ENCODE data around the gene SYPL1.

The SYPL1 gene

DNA sequence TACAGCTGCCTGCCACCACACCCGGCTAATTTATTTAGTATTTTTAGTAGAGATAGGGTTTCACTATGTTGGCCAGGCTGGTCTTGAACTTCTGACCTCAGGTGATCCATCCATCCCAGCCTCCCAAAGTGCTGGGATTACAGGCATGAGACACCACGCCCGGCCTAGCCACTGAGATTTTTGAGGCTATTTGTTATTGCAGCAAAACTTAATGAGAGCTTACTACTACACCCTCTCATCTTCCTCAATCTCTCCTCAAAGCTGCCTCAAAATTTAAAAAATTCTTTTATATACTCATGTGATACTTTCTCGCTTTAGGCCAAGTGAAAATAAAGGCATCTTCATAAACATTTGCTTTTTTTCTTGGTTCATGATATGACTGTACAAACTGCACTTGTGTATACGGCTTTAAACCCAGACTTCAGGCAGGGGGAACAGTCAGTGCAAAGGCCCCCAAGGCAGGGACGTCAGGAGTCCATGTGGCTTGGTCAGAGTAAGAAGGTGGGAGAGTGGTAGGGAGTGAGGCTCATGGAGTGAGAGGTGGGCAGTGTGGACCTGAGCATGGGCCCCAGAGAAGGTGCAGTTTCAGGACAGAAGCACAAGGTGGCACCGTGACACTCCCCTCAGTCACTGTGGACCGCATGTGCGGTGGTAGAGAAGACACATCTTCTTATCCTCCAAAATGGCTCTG is 55.5 kb downstream of the SYPL1 start:
- no peak for DNase-seq (ENCODE audit: low read depth, low spot score)
- H3K27ac ChIP-seq = no peak overlapping the region

DNA sequence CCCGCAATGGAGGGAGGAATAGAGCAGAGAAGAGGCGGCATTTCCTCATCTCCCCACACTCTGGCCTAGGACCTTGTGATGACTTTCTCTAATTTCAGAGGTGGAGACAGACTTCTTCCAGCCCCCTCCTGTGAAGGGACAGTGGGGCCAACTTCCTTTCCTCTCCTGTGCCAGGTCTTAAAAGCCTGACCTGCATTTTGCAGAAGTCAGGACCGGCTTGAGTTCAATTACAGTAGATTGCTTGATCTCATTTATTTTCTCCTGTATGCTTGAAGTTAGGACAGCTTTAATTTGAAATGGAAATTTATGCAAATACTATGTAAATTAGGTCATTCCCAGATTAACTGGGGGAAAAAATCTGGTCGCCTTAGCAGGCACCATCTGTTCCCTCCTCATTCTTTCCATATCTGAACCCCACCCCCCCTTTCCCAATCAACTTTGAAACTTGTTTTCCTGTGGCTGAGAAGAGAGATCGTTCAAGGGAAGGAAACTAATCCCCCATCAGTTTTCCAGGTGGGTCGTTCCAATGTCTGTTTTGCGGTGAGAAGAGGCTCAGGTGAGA is 57.1 kb downstream of the SYPL1 start:
- no peak overlapping the region for H3K27ac ChIP-seq
- no peak for DNase-seq (ENCODE audit: low read depth, low spot score)

DNA sequence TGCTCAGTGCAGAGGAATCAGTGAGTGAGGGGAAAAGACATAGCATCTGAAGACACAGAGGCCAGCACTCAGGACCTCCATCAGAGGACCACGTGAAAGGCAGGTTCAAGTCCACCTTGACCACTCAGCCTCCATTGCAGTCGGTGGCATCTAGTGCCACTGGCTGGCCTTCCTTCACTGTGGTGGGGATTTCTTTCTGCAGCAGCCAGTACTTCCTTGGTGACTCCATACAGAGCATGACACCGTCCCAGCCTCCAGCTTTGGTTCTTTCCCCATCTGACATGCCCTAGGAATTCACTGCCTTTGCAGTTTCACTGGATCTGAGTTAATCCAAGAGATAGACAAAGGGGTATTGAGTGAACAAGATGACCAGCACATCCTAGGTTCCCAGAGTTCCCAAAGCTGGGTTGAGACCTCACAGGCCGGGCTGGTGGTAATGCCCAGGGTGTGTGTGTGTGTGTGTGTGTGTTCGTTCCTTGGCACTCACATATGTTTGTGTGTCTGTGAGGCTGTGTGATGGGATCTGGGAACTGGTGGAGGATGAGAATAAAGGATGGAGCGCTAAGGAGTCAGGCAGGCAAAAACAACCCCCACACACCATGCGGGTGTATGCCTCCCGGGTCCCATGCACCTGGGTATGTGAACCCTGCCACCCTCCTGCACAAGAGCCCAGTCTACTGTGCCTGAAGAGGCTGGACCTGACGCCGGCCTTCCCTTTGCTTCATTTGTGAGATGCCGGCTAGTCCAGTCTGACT is 57.8 kb downstream of the SYPL1 start:
- no peak for DNase-seq (ENCODE audit: low read depth, low spot score)

GRCh38 chr7:106053109-106053508 is 59.0 kb downstream of the SYPL1 start:
- H3K27ac ChIP-seq = no peak overlapping the region
- no peak for DNase-seq (ENCODE audit: low read depth, low spot score)

More for the DNA sequence above, 57.8 kb downstream of the SYPL1 start:
- no peak overlapping the region for H3K27ac ChIP-seq

GRCh38 chr7:106052681-106053080 is 59.4 kb downstream of the SYPL1 start:
- H3K27ac ChIP-seq = no peak overlapping the region
- DNase-seq (ENCODE audit: low read depth, low spot score) = no peak

GRCh38 chr7:106050746-106051117 is 61.4 kb downstream of the SYPL1 start:
- H3K27ac ChIP-seq = peak overlapping the region; percentile 64
- no peak for DNase-seq (ENCODE audit: low read depth, low spot score)

DNA sequence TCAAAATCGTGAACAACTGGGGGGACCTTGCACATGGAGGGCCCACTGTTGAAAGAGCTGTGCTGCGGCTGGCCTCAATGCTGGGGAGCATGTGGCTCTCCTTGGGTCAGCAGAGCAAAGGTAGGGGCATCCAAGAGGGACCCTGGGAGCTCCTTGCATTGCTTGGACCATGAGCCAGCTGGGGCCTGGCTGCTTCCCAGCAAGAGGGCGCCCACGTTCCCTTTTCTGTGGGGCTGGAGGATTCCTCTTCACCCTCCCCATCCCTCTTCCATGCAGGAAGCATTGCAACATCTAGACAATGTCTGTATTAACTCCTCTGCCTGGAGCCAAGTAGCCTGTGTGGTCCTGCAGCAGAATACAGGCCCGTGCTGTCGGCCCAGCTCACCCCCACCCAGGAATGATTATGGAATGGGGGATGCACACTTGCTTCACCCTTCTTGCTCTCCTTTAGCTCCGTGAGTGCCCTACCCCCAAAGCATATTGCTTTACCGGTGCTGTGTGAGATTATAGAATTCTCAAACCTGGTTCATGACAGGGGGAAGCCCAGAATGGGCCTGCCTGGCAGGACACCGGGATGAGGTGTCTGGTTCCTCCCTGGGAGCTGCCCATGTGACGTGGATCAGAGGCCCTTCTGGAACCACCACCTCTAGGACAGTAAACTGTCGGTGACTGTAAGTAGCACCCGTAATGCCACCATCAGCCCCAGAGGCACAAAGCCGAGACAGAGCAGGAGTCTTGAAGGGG is 61.9 kb downstream of the SYPL1 start:
- H3K27ac ChIP-seq = peak overlapping the region; percentile 64
- no peak for DNase-seq (ENCODE audit: low read depth, low spot score)

- no peak for DNase-seq (ENCODE audit: low read depth, low spot score)
- no peak overlapping the region for H3K27ac ChIP-seq
Observed at GRCh38 chr7:106049139-106049752, 62.9 kb downstream of the SYPL1 start.

DNA sequence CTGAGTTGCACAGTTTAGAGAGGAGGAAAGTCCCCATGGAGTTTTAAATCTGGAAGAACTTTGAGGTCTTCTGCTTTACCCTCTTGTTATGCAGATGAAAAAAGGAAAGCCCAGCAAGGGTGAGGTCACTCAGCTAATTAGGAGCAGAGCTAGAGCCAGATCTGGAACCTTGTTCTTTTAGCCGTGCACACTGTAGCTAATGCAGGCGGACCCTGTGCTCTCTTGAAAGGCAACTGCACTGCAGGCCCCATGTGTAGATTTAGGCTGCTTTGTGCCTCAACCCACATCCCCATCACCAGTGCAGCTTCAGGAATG is 63.4 kb downstream of the SYPL1 start:
- DNase-seq (ENCODE audit: low read depth, low spot score) = no peak
- H3K27ac ChIP-seq = no peak overlapping the region

- no peak for DNase-seq (ENCODE audit: low read depth, low spot score)
- H3K27ac ChIP-seq = no peak overlapping the region
Observed at GRCh38 chr7:106047818-106048705, 64.0 kb downstream of the SYPL1 start.

GRCh38 chr7:106047184-106047583 is 64.9 kb downstream of the SYPL1 start:
- no peak overlapping the region for H3K27ac ChIP-seq
- DNase-seq (ENCODE audit: low read depth, low spot score) = no peak

- no peak overlapping the region for H3K27ac ChIP-seq
- DNase-seq (ENCODE audit: low read depth, low spot score) = no peak
Observed at GRCh38 chr7:106045586-106045985, 66.5 kb downstream of the SYPL1 start.

GRCh38 chr7:106045139-106045538 is 67.0 kb downstream of the SYPL1 start:
- no peak for DNase-seq (ENCODE audit: low read depth, low spot score)
- H3K27ac ChIP-seq = no peak overlapping the region

GRCh38 chr7:106042196-106042611 is 69.9 kb downstream of the SYPL1 start:
- no peak for DNase-seq (ENCODE audit: low read depth, low spot score)
- H3K27ac ChIP-seq = no peak overlapping the region

- no peak overlapping the region for H3K27ac ChIP-seq
- no peak for DNase-seq (ENCODE audit: low read depth, low spot score)
Observed at GRCh38 chr7:106041140-106041717, 70.9 kb downstream of the SYPL1 start.
